A549 (cell line): ENCODE results near the gene CAP2. TPM values are rescaled to one million over a fixed set of nuclear protein-coding genes. Genes with fewer than 3 reads are reported as not detected.

Experiments used
- ATAC-seq, 2 experiments: fragments of 200-7000 bp in 1 of 2; fragments of >200 bp in 1 of 2; cut with Nextera tagmentation in 1 of 2; cut with Tn5 transposase in 1 of 2; 3 replicates each; pipeline versions ENCODE4 v1.8.0 to v1.9.1; 2018 to 2020; ENCODE audit warnings: mild to moderate bottlenecking in 1 of 2, moderate library complexity in 1 of 2
- CTCF ChIA-PET: fragments of 300-600 bp; sonication (Branson Sonifier 250); formaldehyde crosslinking; extraction: SDS; loops from one replicate; lab custom pipeline; 2021; ENCODE audit warnings: antibody characterized with exemption, inconsistent platforms; lab: Yijun Ruan, JAX
- POLR2A ChIA-PET: fragments of 350-600 bp; formaldehyde crosslinking; extraction: SDS; loops from one replicate; lab custom pipeline; 2021; ENCODE audit warnings: antibody characterized with exemption, inconsistent platforms; lab: Yijun Ruan, JAX
- DNase-seq, 2 experiments: peaks; one replicate each; pipeline versions ENCODE4 v3.0.0 to v3.0.0-alpha.2; 2011 to 2016; ENCODE audit warnings: low read depth in 1 of 2, low spot score in 1 of 2
- FAIRE-seq: peaks from 2 replicates; lab custom pipeline; 2011; peaks lifted over from hg19 to GRCh38; lab: Jason Lieb, UNC
- H3K27ac ChIP-seq, 2 experiments: fragments of >200 bp; sonication (Bioruptor Twin); formaldehyde crosslinking; 3 replicates each; pipeline ENCODE4 v1.5.1; 2016 to 2017
- H3K4me1 ChIP-seq: fragments of >200 bp; sonication (Bioruptor Twin); formaldehyde crosslinking; 3 replicates; pipeline ENCODE4 v1.6.1; 2016
- H3K4me2 ChIP-seq: fragments of >200 bp; sonication (Bioruptor Twin); formaldehyde crosslinking; 3 replicates; pipeline ENCODE4 v1.6.1; 2016
- H3K4me3 ChIP-seq: fragments of >200 bp; sonication (Bioruptor Twin); formaldehyde crosslinking; 3 replicates; pipeline ENCODE4 v1.5.1; 2016
- H3K9me3 ChIP-seq: fragments of >200 bp; sonication (Bioruptor Twin); formaldehyde crosslinking; 3 replicates; pipeline ENCODE4 v1.6.1; 2016
- BCL3 ChIP-seq: fragments of >200 bp; sonication (Bioruptor Twin); formaldehyde crosslinking; IDR thresholded peaks from 3 replicates; pipeline ENCODE4 v1.6.1; 2016
- CBX2 ChIP-seq: fragments of 200-600 bp; sonication (generic); IDR thresholded peaks from 2 replicates; pipeline ENCODE4 v1.6.1; 2016; ENCODE audit warnings: low read depth, mild to moderate bottlenecking, borderline replicate concordance
- CBX8 ChIP-seq: fragments of 200-600 bp; sonication (generic); IDR thresholded peaks from 2 replicates; pipeline ENCODE4 v1.6.1; 2016
- CEBPB ChIP-seq, 2 experiments: fragments of >200 bp in 1 of 2; sonication (Bioruptor Twin) in 1 of 2; formaldehyde crosslinking in 1 of 2; IDR thresholded peaks; 2 replicates each; pipeline ENCODE4 v1.6.1; 2012 to 2016
- CHD4 ChIP-seq: fragments of 200-600 bp; sonication (generic); IDR thresholded peaks from 2 replicates; pipeline ENCODE4 v1.6.1; 2016; ENCODE audit warnings: antibody characterized with exemption, mild to moderate bottlenecking, borderline replicate concordance
- EP300 ChIP-seq, 2 experiments: fragments of >200 bp; sonication (Bioruptor Twin); formaldehyde crosslinking; IDR thresholded peaks; 2 replicates in 1 of 2; 3 replicates in 1 of 2; pipeline ENCODE4 v1.6.1; 2016 to 2017
- ESRRA ChIP-seq: fragments of 150-350 bp; IDR thresholded peaks from 2 replicates; pipeline ENCODE4 v1.6.1; 2014; ENCODE audit warnings: mild to moderate bottlenecking, low read length, borderline replicate concordance
- FOXS1 ChIP-seq: fragments of 250-450 bp; sonication (Bioruptor Pico); IDR thresholded peaks from 2 replicates; pipeline ENCODE4 v1.5.0; 2020; ENCODE audit warnings: mild to moderate bottlenecking, moderate library complexity
- HOXB13 ChIP-seq: fragments of 250-450 bp; sonication (Bioruptor Pico); IDR thresholded peaks from 2 replicates; pipeline ENCODE4 v1.5.0; 2020; ENCODE audit warnings: low read depth, mild to moderate bottlenecking, moderate library complexity
- JUN ChIP-seq, 2 experiments: fragments of >200 bp; sonication (Bioruptor Twin); formaldehyde crosslinking; IDR thresholded peaks; 2 replicates in 1 of 2; 3 replicates in 1 of 2; pipeline ENCODE4 v1.6.1; 2016 to 2017
- MAFK ChIP-seq: fragments of 450-650 bp; IDR thresholded peaks from 2 replicates; pipeline ENCODE4 v1.6.1; 2014; ENCODE audit not compliant: partially characterized antibody
- NPAS2 ChIP-seq: fragments of 250-450 bp; sonication (Bioruptor Pico); IDR thresholded peaks from 2 replicates; pipeline ENCODE4 v1.8.0; 2022; ENCODE audit warnings: mild to moderate bottlenecking, moderate library complexity, borderline replicate concordance
- NR3C1 ChIP-seq: fragments of >200 bp; sonication (Bioruptor Twin); formaldehyde crosslinking; IDR thresholded peaks from 3 replicates; pipeline ENCODE4 v1.6.1; 2017
- PHF8 ChIP-seq: fragments of 200-600 bp; sonication (generic); IDR thresholded peaks from 2 replicates; pipeline ENCODE4 v1.6.1; 2016; ENCODE audit warnings: low read depth, mild to moderate bottlenecking, antibody characterized with exemption, moderate library complexity, borderline replicate concordance
- POLR2AphosphoS2 ChIP-seq: conservative IDR thresholded peaks from 2 replicates; pipeline ENCODE4 v1.6.1; 2012; ENCODE audit warnings: low read length, improper control_type of control experiment, inconsistent platforms
- RCOR1 ChIP-seq: fragments of 150-350 bp; IDR thresholded peaks from 2 replicates; pipeline ENCODE4 v1.6.1; 2014; ENCODE audit warnings: antibody characterized with exemption, low read length, low read depth
- RNF2 ChIP-seq: fragments of 200-600 bp; sonication (generic); IDR thresholded peaks from 2 replicates; pipeline ENCODE4 v1.6.1; 2016; ENCODE audit warnings: low read depth, mild to moderate bottlenecking, antibody characterized with exemption, moderate library complexity, borderline replicate concordance
- SREBF2 ChIP-seq: fragments of 450-650 bp; IDR thresholded peaks from 2 replicates; pipeline ENCODE4 v1.6.1; 2014; ENCODE audit warnings: mild to moderate bottlenecking, moderate library complexity
- TFCP2L1 ChIP-seq: fragments of 250-450 bp; sonication (Bioruptor Pico); IDR thresholded peaks from 2 replicates; pipeline ENCODE4 v1.5.0; 2021; ENCODE audit warnings: mild to moderate bottlenecking
- USF2 ChIP-seq: fragments of 450-650 bp; IDR thresholded peaks from 2 replicates; pipeline ENCODE4 v1.6.1; 2014; ENCODE audit warnings: antibody characterized with exemption
- ZC3H11A ChIP-seq: fragments of 450-650 bp; IDR thresholded peaks from 2 replicates; pipeline ENCODE4 v1.6.1; 2014; ENCODE audit warnings: antibody characterized with exemption, mild to moderate bottlenecking
- ZSCAN20 ChIP-seq: fragments of 250-450 bp; sonication (Bioruptor Pico); IDR thresholded peaks from 2 replicates; pipeline ENCODE4 v1.8.0; 2022; ENCODE audit warnings: mild to moderate bottlenecking, moderate library complexity
- WGBS: methylation state at CpG from one replicate; pipeline ENCODE4 v1.1.6; 2017; ENCODE audit errors: missing lambda C conversion rate; 5-methylcytosine and 5-hydroxymethylcytosine counted together
- polyA plus RNA-seq, 4 experiments: library from polyadenylated mRNA; depleted of rRNA in 3 of 4; stranded (reverse); fragments of >200 nt; fragmentation: RNase III in 1 of 4; extraction: RNeasy Plus Mini Kit Qiagen cat#74134 plus additional on column Dnase treatment in 1 of 4; gene quantifications; 2 replicates in 3 of 4; 3 replicates in 1 of 4; pipeline ENCODE4 v1.2.3, GENCODE V29; 2011 to 2017
- TF ChIP-seq, protein P1 (sequence below): fragments of 200-600 bp; sonication (generic); IDR thresholded peaks from 2 replicates; pipeline ENCODE4 v1.6.1; 2016; ENCODE audit warnings: antibody characterized with exemption, mild to moderate bottlenecking, moderate library complexity
- TF ChIP-seq, protein P2 (sequence below): IDR thresholded peaks from 2 replicates; pipeline ENCODE4 v1.6.1; 2012; ENCODE audit warnings: low read depth, borderline replicate concordance
- TF ChIP-seq, protein P3 (sequence below): fragments of >200 bp; sonication (Bioruptor Twin); formaldehyde crosslinking; IDR thresholded peaks from 2 replicates; pipeline ENCODE4 v1.6.1; 2016

Gene CAP2
- polyA plus RNA-seq, 2 of the 4 experiments (the other 2 are of a cell fraction), result 27.2 to 43.3 TPM

DNA sequence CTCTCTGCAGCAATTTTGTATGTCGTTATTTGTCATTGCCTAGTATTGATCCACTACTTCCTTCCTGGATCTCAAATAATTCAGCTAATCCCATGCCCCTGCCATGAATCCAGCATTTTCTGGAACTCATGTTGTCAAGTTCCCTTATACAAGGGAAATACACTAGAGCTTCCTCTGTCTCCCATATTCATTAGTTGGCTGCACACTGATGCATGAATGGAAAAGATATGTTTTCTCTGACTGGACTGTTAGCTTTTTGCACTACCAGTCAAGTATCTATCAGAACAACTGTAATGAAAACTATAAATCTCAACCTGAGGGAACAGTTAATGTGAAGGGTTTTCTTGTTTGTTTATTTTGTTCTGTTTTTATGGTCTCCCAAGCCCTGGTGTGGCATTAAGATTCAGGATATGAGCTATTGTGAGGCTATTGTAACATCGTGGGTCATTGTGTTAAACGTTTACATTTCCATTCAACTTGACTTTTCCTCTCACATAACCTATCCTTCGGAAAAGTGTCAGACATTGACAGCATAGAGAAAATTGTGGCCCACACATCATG lies 104.2 kb downstream of the CAP2 start:
- TF ChIP-seq CBX2 (no peak), BCL3 (no peak), EP300 (IDR thresholded peaks at IDR 0.05) (no peak), CEBPB (IDR thresholded peaks at IDR 0.05) (no peak), TFCP2L1 (CRISPR knock-in tag) (no peak)
- 57% methylated on average over 4 of the region's 4 CpGs for WGBS
- POLR2A ChIA-PET, result no interaction called here
- Histone ChIP-seq H3K4me3 (no peak overlapping the region), H3K4me1 (peaks cover 10% of the 10 kb centered on the region), H3K9me3 (no peaks in the 10 kb centered on the region), H3K4me2 (no peak overlapping the region), H3K27ac (no peak overlapping the region)
- DNase-seq, result no peak
- CTCF ChIA-PET, result no interaction called here
- FAIRE-seq, result no peak
- no peak for ATAC-seq

GRCh38 chr6:17501442-17501841 lies 108.0 kb downstream of the CAP2 start:
- ATAC-seq (no peak), FAIRE-seq (no peak), DNase-seq (no peak)
- Histone ChIP-seq H3K4me1 (peaks cover 12% of the 10 kb centered on the region; the same call in 2 of the 3 replicates), H3K4me3 (no peak overlapping the region), H3K9me3 (no peaks in the 10 kb centered on the region), H3K4me2 (no peak overlapping the region), H3K27ac (no peak overlapping the region)
- POLR2A ChIA-PET, result no interaction called here
- CTCF ChIA-PET, result no interaction called here
- TF ChIP-seq FOXS1 (CRISPR knock-in tag) (no peak), NR3C1 (no peak), EP300 (IDR thresholded peaks at IDR 0.05) (no peak), CBX2 (no peak), HOXB13 (CRISPR knock-in tag) (no peak), ESRRA (no peak), ZSCAN20 (CRISPR knock-in tag) (no peak), ZC3H11A (no peak), TFCP2L1 (CRISPR knock-in tag) (no peak)
- TF ChIP-seq, all 56 proteins: peak for 0
- WGBS, result 89% methylated on average over 3 of the region's 3 CpGs

DNA sequence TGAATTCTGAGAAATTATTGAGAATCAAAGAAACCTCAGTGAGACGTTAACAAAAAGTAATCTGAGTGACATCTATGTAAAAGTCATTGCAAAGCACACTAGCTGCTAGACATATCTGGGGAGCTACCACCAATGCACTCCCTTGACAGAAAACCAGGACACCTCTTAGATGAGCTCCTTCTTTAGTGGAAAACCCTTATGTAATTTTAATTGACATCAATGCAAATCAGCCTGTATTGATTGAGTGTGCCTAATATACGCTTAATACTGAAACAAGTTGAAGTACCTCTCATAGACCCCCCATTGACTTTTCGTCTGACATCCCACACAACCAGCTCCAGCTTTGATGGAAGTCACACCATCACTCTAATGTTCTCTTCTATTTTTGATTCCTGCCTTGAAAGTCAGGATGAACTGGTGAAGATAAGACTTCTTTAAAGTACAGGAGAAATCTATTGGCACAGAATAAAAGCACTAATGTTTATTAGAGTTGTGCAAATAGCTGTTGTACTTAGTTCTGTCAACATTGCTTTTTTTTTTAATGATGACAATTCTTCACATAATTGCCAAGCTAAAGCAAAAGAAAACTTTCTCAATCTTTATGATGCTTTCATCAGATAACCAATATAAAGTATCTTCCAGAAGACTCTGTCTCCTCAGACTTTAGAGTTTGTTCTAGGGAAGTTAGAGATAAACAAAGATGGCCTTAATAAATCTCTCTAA lies 108.7 kb downstream of the CAP2 start:
- ATAC-seq, result no peak
- FAIRE-seq, result no peak
- 90% methylated on average over 3 of the region's 3 CpGs for WGBS
- Histone ChIP-seq H3K4me1 (peaks cover 12% of the 10 kb centered on the region; the same call in 2 of the 3 replicates), H3K4me2 (no peak overlapping the region), H3K9me3 (no peaks in the 10 kb centered on the region), H3K27ac (no peak overlapping the region), H3K4me3 (no peak overlapping the region)
- POLR2A ChIA-PET, result interaction anchor here (0.6 kb wide), 1 partner anchor 101 kb away, joined by 6 read pairs; no protein-coding TSS in a partner anchor
- CTCF ChIA-PET, result no interaction called here
- no peak for DNase-seq
- TF ChIP-seq MAFK (no peak), RCOR1 (no peak), RNF2 (no peak), PHF8 (no peak), SREBF2 (no peak), CBX8 (no peak), EP300 (IDR thresholded peaks at IDR 0.05) (no peak), NPAS2 (CRISPR knock-in tag) (no peak), USF2 (no peak), JUN (IDR thresholded peaks at IDR 0.05) (no peak), BCL3 (no peak), POLR2AphosphoS2 (no peak), FOXS1 (CRISPR knock-in tag) (no peak), CHD4 (no peak)
- TF ChIP-seq, protein P1, sequence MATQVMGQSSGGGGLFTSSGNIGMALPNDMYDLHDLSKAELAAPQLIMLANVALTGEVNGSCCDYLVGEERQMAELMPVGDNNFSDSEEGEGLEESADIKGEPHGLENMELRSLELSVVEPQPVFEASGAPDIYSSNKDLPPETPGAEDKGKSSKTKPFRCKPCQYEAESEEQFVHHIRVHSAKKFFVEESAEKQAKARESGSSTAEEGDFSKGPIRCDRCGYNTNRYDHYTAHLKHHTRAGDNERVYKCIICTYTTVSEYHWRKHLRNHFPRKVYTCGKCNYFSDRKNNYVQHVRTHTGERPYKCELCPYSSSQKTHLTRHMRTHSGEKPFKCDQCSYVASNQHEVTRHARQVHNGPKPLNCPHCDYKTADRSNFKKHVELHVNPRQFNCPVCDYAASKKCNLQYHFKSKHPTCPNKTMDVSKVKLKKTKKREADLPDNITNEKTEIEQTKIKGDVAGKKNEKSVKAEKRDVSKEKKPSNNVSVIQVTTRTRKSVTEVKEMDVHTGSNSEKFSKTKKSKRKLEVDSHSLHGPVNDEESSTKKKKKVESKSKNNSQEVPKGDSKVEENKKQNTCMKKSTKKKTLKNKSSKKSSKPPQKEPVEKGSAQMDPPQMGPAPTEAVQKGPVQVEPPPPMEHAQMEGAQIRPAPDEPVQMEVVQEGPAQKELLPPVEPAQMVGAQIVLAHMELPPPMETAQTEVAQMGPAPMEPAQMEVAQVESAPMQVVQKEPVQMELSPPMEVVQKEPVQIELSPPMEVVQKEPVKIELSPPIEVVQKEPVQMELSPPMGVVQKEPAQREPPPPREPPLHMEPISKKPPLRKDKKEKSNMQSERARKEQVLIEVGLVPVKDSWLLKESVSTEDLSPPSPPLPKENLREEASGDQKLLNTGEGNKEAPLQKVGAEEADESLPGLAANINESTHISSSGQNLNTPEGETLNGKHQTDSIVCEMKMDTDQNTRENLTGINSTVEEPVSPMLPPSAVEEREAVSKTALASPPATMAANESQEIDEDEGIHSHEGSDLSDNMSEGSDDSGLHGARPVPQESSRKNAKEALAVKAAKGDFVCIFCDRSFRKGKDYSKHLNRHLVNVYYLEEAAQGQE, result no peak
- TF ChIP-seq, protein P2, sequence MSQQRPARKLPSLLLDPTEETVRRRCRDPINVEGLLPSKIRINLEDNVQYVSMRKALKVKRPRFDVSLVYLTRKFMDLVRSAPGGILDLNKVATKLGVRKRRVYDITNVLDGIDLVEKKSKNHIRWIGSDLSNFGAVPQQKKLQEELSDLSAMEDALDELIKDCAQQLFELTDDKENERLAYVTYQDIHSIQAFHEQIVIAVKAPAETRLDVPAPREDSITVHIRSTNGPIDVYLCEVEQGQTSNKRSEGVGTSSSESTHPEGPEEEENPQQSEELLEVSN, result no peak
- TF ChIP-seq, protein P3, sequence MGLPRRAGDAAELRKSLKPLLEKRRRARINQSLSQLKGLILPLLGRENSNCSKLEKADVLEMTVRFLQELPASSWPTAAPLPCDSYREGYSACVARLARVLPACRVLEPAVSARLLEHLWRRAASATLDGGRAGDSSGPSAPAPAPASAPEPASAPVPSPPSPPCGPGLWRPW, result no peak
